Sigmoid colon (tissue), 7 donors: ENCODE results near the gene CRACR2B. TPM values are rescaled to one million over a fixed set of nuclear protein-coding genes. Genes with fewer than 3 reads are reported as not detected.

ENCODE experiments used
- DNase-seq: peaks from one replicate; pipeline ENCODE4 v3.0.0-alpha.2; 2019
- H3K27ac ChIP-seq, 4 donors: fragments of 200-600 bp; sonication (generic); one replicate each; pipeline ENCODE4 v1.5.1; 2016 to 2019; ENCODE audit warnings: mild to moderate bottlenecking in 1 of 4
- H3K27me3 ChIP-seq, 3 donors: fragments of 200-600 bp; sonication (generic); one replicate each; pipeline ENCODE4 v1.5.1; 2019; ENCODE audit warnings: mild to moderate bottlenecking in 1 of 3
- H3K36me3 ChIP-seq, 4 donors: fragments of 200-600 bp; sonication (generic); one replicate each; pipeline ENCODE4 v1.5.1; 2016 to 2019
- H3K4me1 ChIP-seq, 4 donors: fragments of 200-600 bp; sonication (generic); one replicate each; pipeline ENCODE4 v1.5.1; 2017 to 2019
- H3K4me3 ChIP-seq, 4 donors: fragments of 200-600 bp; sonication (generic); one replicate each; pipeline ENCODE4 v1.5.1; 2017 to 2019; ENCODE audit warnings: mild to moderate bottlenecking in 2 of 4, moderate library complexity in 1 of 4
- H3K9me3 ChIP-seq, 4 donors: fragments of 200-600 bp in 3 of 4; sonication (generic) in 3 of 4; one replicate each; pipeline versions ENCODE4 v1.5.1 to v1.6.1; 2013 to 2019
- CTCF ChIP-seq, 4 experiments: fragments of 450-650 bp in 3 of 4; fragments of 200-600 bp in 1 of 4; IDR thresholded peaks; one replicate each; pipeline ENCODE4 v1.5.1; 2016 to 2019; ENCODE audit warnings: antibody characterized with exemption in 4 of 4, mild to moderate bottlenecking in 3 of 4, moderate library complexity in 2 of 4
- EP300 ChIP-seq, 4 donors: sonication (generic); formaldehyde crosslinking; IDR thresholded peaks; one replicate each; pipeline ENCODE4 v1.6.1; 2017; ENCODE audit warnings: antibody characterized with exemption in 4 of 4
- POLR2A ChIP-seq, 2 donors: fragments of 450-650 bp; IDR thresholded peaks; one replicate each; pipeline ENCODE4 v1.6.1; 2016; ENCODE audit warnings: antibody characterized with exemption in 2 of 2, mild to moderate bottlenecking in 2 of 2, moderate library complexity in 2 of 2
- POLR2AphosphoS5 ChIP-seq, 4 donors: sonication (generic); formaldehyde crosslinking; IDR thresholded peaks; one replicate each; pipeline ENCODE4 v1.6.1; 2017; ENCODE audit warnings: antibody characterized with exemption in 4 of 4
- WGBS, 2 donors: extraction: QIAGEN DNeasy Blood & Tissue Kit; methylation state at CpG; one replicate each; pipeline ENCODE4 v1.1.7; 2013; 5-methylcytosine and 5-hydroxymethylcytosine counted together
- intact Hi-C: fragments of 100-400 bp; cut with DNase I; formaldehyde crosslinking; loops from one replicate; pipeline ENCODE4 v1.15.1; 2023
- polyA plus RNA-seq, 3 donors: library from polyadenylated mRNA; stranded (reverse); fragments of 200-250 nt; gene quantifications; one replicate each; pipeline ENCODE4 v1.2.3, GENCODE V29; 2013
- total RNA-seq, 4 donors: library from RNA; depleted of rRNA; stranded (reverse); fragments of >200 nt; gene quantifications; one replicate each; pipeline ENCODE4 v1.1.0, GENCODE V29; 2016
- donor health status: healthy with polysubstance abuse.
- donor health status: Bipolar disorder and iron deficiency.
- donor health status: healthy.

Gene CRACR2B
- total and polyA plus RNA-seq, 7 donors, result 1.5 to 149 (median 9.5) TPM

DNA sequence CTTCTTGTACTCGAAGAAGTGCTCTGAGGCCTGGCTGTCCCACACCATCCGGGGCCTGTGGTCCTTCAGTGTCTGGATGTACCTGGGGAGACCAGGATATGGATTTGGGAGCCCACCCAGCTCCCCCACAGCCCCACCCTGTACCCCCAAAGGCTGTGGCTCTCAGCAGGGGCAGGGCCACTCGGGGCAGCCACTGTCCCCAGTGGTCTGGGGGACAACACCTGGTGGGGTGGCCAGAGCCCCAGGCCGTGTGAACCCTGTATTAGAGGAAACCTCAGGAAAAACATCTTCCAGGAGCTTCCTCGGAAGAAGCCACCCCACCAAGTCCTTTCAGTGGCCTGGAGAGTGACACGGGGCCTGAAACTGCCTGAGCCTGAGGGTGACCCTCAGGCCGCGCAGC lies 42.7 kb downstream of the CRACR2B start:
- Histone ChIP-seq H3K27me3 (no peaks in the 10 kb centered on the region), H3K4me3 (no peak overlapping the region), H3K9me3 (no peaks in the 10 kb centered on the region), H3K27ac (no peak overlapping the region), H3K36me3 (peaks cover 0 to 27% (median 7%) of the 10 kb centered on the region in 4 donors), H3K4me1 (no peaks in the 10 kb centered on the region)
- intact Hi-C loops, result no loop called here
- 89 to 91% methylated on average over 8 of the region's 8 CpGs for WGBS, 2 donors
- no peak for DNase-seq
- TF ChIP-seq POLR2AphosphoS5 (IDR thresholded peaks at IDR 0.05) (no peak), CTCF (IDR thresholded peaks at IDR 0.05) (no peak), POLR2A (IDR thresholded peaks at IDR 0.05) (no peak), EP300 (IDR thresholded peaks at IDR 0.05) (no peak)

- TF ChIP-seq CTCF (IDR thresholded peaks at IDR 0.05), result no peak
- no peak for TF ChIP-seq POLR2AphosphoS5 (IDR thresholded peaks at IDR 0.05)
- no peak for TF ChIP-seq POLR2A (IDR thresholded peaks at IDR 0.05)
- TF ChIP-seq EP300 (IDR thresholded peaks at IDR 0.05), result no peak
- intact Hi-C loops, result no loop called here
- WGBS, 2 donors, result 78 to 80% methylated on average over 9 of the region's 9 CpGs
- Histone ChIP-seq H3K4me1 (no peaks in the 10 kb centered on the region), H3K9me3 (no peaks in the 10 kb centered on the region), H3K27me3 (no peaks in the 10 kb centered on the region), H3K27ac (no peak overlapping the region), H3K4me3 (no peak overlapping the region), H3K36me3 (peaks cover 0 to 17% (median 3%) of the 10 kb centered on the region in 4 donors)
- no peak for DNase-seq
These were observed 43.8 kb downstream of the CRACR2B start for GRCh38 chr11:871472-871871.

DNA sequence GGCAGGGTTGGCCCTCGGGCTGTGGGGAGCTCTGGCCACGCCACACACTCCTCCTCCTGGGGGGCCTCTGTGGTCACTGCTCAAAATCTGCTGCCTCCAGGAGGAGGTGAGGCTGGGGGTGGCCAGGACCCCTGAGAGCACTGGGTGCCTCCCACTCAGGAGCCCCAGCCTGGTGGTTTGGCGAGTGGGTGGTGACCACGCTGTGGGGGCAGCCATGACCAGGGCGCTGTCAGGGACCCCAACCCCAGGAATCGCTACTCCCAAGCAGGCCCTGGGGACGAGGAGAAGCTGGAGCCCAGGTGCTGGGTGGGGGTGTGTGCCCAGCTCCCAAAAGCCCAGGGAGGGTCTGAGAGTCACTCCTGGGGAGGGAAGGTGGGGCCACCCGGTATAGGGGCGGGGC lies 45.1 kb downstream of the CRACR2B start:
- no peak overlapping the region for H3K27ac ChIP-seq
- 85 to 93% methylated on average over 9 of the region's 9 CpGs for WGBS, 2 donors
- no peaks in the 10 kb centered on the region for H3K4me1 ChIP-seq
- no peak for DNase-seq
- no peaks in the 10 kb centered on the region for H3K9me3 ChIP-seq
- intact Hi-C loops, result no loop called here
- H3K27me3 ChIP-seq, result no peaks in the 10 kb centered on the region
- TF ChIP-seq CTCF (IDR thresholded peaks at IDR 0.05), result no peak
- TF ChIP-seq POLR2A (IDR thresholded peaks at IDR 0.05), result no peak
- TF ChIP-seq EP300 (IDR thresholded peaks at IDR 0.05), result no peak
- no peak for TF ChIP-seq POLR2AphosphoS5 (IDR thresholded peaks at IDR 0.05)
- no peak overlapping the region for H3K4me3 ChIP-seq
- H3K36me3 ChIP-seq, result peaks cover 0 to 10% (median 0%) of the 10 kb centered on the region in 4 donors

DNA sequence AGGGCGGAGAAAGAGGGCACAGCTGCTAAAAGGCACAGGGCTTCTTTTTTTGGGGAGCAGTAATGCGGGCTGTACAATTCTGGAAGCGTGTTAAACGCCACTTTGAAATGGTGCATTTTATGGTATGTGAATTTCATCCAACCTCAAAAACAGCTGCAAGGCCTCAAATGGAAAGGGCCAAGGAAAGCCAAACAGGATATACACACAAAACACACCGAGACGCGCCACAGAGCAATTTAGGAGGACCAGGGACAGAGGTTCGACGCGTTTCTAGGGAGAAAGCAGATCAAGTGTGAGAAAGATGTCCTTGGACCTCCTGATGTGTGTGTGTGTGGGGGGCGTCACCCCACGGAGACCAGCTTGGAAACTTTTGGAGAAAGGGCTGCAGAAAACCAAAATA lies 46.0 kb downstream of the CRACR2B start:
- no peak overlapping the region for H3K27ac ChIP-seq
- intact Hi-C loops, result no loop called here

More for the DNA sequence above, 46.0 kb downstream of the CRACR2B start:
- Histone ChIP-seq H3K9me3 (no peaks in the 10 kb centered on the region), H3K36me3 (peaks cover 0 to 10% (median 0%) of the 10 kb centered on the region in 4 donors), H3K4me1 (no peaks in the 10 kb centered on the region), H3K27me3 (no peaks in the 10 kb centered on the region), H3K4me3 (no peak overlapping the region)
- WGBS, 2 donors, result 74 to 80% methylated on average over 12 of the region's 12 CpGs
- no peak for DNase-seq
- no peak for TF ChIP-seq CTCF (IDR thresholded peaks at IDR 0.05)
- TF ChIP-seq POLR2A (IDR thresholded peaks at IDR 0.05), result no peak
- TF ChIP-seq EP300 (IDR thresholded peaks at IDR 0.05), result no peak
- TF ChIP-seq POLR2AphosphoS5 (IDR thresholded peaks at IDR 0.05), result no peak
